Small intestine (tissue), 7 donors: ENCODE measurements around the gene EPHB3. TPM values are rescaled to one million over a fixed set of nuclear protein-coding genes. Genes with fewer than 3 reads are reported as not detected.
"Not testable (repeated sequence)": the region's sequence is repeated elsewhere in the genome, so short reads cannot be mapped to it uniquely, and the experiment has no call there.

Source experiments
- DNase-seq, 2 donors: peaks; one replicate each; pipeline versions ENCODE4 v3.0.0 to v3.0.0-alpha.2; 2013
- FAIRE-seq: peaks from 2 replicates; lab custom pipeline; 2012; peaks lifted over from hg19 to GRCh38; lab: Jason Lieb, UNC
- H3K27ac ChIP-seq, 3 donors: one replicate each; pipeline ENCODE4 v1.5.1; 2013; ENCODE audit warnings: low read length in 2 of 3, mild to moderate bottlenecking in 2 of 3, control low read depth in 1 of 3, inconsistent platforms in 1 of 3, low read depth in 1 of 3, moderate library complexity in 1 of 3
- H3K27me3 ChIP-seq, 3 donors: one replicate each; pipeline ENCODE4 v1.6.1; 2013; ENCODE audit warnings: low read length in 3 of 3, inconsistent platforms in 1 of 3; ENCODE audit not compliant: control insufficient read depth in 3 of 3, insufficient read depth in 3 of 3
- H3K36me3 ChIP-seq, 3 donors: one replicate each; pipeline ENCODE4 v1.6.1; 2013; ENCODE audit warnings: low read length in 3 of 3, inconsistent platforms in 1 of 3, low read depth in 1 of 3, mild to moderate bottlenecking in 1 of 3, moderate library complexity in 1 of 3; ENCODE audit not compliant: control insufficient read depth in 3 of 3, insufficient read depth in 2 of 3
- H3K4me1 ChIP-seq, 3 donors: one replicate each; pipeline ENCODE4 v1.6.1; 2013; ENCODE audit warnings: low read length in 2 of 3, inconsistent platforms in 1 of 3, low read depth in 1 of 3, mild to moderate bottlenecking in 1 of 3, moderate library complexity in 1 of 3; ENCODE audit not compliant: control insufficient read depth in 3 of 3, insufficient read depth in 2 of 3
- H3K4me3 ChIP-seq, 3 donors: one replicate each; pipeline ENCODE4 v1.5.1; 2013; ENCODE audit warnings: low read length in 3 of 3, control low read depth in 1 of 3, inconsistent platforms in 1 of 3, low read depth in 1 of 3, mild to moderate bottlenecking in 1 of 3, moderate library complexity in 1 of 3
- H3K9me3 ChIP-seq, 2 donors: one replicate each; pipeline ENCODE4 v1.6.1; 2013; ENCODE audit warnings: low read depth in 1 of 2, low read length in 1 of 2; ENCODE audit not compliant: control insufficient read depth in 2 of 2, insufficient read depth in 1 of 2
- WGBS, 3 donors: extraction: QIAGEN DNeasy Blood & Tissue Kit; methylation state at CpG; one replicate each; pipeline ENCODE4 v1.1.7; 2013; 5-methylcytosine and 5-hydroxymethylcytosine counted together
- polyA plus RNA-seq, 4 donors: library from polyadenylated mRNA; stranded (reverse) in 3 of 4; unstranded in 1 of 4; fragments of 200-250 nt in 3 of 4; fragments of 120-200 nt in 1 of 4; gene quantifications; one replicate each; pipeline versions ENCODE4 v1.2.1 to v1.2.3, GENCODE V29; 2013
- donor health status: healthy with polysubstance abuse.
- donor health status: control.
- donor health status: control.
- donor health status: Bipolar disorder and iron deficiency.
- donor health status: healthy.

EPHB3 gene
- polyA plus RNA-seq, 4 donors = 0.27 to 16.7 (median 8.3) TPM

DNA sequence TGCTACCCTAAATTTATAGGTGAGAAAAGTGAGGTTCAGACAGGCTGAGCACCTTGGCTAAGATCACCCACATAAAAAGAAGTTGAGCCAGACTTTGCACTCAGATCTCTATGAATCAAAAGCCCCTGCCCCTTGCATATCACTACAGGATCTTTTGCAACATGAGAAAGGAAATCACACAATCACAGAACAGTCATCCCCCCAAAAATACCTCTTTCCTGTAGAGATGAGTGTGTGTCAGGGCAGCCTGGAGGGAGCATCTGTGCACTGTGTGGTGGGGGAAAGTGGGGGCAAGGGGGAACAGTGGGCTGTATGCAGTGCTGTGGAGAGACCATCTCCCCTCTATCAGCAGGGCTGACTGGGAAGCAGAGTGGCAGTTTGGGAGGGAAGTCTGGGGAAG lies 46.6 kb downstream of the EPHB3 start:
- H3K4me1 ChIP-seq = peaks cover 0 to 11% (median 5%) of the 10 kb centered on the region in 3 donors
- peaks cover 0 to 20% (median 0%) of the 10 kb centered on the region in 3 donors for H3K27me3 ChIP-seq
- FAIRE-seq (no peak), DNase-seq (no peak)
- H3K4me3 ChIP-seq = no peak overlapping the region
- H3K27ac ChIP-seq = no peak overlapping the region
- no peaks in the 10 kb centered on the region for H3K36me3 ChIP-seq
- H3K9me3 ChIP-seq = no peaks in the 10 kb centered on the region

DNA sequence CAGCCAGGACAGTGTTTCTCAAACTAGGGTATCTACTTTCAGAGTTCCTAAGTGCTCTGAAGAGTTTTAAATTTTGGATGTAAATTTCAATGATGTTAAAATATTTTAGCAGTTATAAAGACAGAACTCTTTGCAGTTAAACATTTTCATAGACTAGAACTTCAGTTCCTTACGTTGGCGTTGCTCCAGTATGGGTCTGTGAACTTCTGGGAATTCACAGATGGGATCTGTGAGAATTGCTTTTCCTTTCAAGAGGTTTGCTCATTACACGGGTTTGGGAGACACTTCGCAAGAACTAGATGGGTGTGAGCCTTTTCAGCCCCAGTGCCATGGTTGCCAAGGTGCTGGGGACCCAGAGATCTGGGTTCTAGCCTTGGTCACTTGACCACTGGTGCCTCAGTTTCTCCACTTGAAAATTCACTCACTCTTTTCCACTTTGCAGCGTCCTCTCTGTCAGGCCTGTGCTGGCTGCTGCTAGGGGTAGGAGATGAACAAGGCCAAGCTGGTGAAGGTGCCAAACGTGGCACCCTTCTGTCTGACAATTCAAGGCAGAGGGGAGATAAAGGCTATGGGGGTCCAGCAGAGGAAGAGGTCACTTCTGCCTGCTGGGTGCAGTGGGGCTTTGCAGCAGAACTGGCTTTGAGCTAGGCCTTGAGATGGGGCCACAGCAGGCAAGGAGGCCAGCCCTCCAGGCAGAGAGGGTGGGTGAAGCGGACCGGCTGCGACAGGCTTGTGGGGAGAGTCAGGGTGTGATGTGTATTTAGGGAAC lies 48.1 kb downstream of the EPHB3 start:
- DNase-seq = no peak
- no peak for FAIRE-seq
- Histone ChIP-seq H3K4me3 (no peak overlapping the region), H3K27me3 (peaks cover 0 to 7% (median 0%) of the 10 kb centered on the region in 3 donors), H3K36me3 (no peaks in the 10 kb centered on the region), H3K9me3 (no peaks in the 10 kb centered on the region), H3K4me1 (peaks cover 0 to 3% (median 0%) of the 10 kb centered on the region in 3 donors), H3K27ac (no peak overlapping the region)
- 80 to 87% (median 83%) methylated on average over 9 of the region's 9 CpGs for WGBS, 3 donors

DNA sequence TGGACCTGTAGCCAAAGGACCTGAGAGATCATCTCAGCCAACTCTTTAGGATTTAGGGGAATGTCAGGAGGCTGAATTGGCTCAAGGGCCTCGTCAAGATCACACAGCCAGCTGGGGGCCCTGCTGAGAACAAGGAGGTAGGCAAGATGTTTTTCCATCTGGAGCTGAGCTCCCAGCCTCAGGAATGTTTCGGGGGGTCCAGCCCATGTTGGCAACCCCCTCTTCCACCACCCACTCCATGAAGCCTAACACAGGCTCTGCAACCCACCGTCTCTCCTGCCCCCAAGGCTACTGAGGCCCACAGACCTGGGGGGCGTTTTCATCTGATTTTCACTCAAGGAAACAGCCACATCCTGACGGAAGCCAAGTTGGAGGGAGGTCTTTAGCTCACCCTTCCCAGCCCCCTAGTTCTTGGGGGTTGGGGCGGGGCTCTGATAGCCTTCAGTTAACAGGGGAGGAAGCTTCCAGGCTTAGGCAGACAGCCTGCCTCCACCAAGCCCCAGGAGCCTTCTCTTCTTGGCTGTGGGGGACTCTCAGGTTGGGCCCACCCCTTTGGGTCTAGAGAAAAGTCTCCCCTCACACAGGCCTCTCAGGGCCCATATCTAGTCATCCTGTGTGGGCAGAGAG lies 48.8 kb downstream of the EPHB3 start:
- Histone ChIP-seq H3K4me3 (no peak overlapping the region), H3K27ac (no peak overlapping the region), H3K4me1 (no peaks in the 10 kb centered on the region), H3K27me3 (no peaks in the 10 kb centered on the region), H3K36me3 (no peaks in the 10 kb centered on the region), H3K9me3 (no peaks in the 10 kb centered on the region)
- DNase-seq = no peak
- 81 to 92% (median 82%) methylated on average over 6 of the region's 6 CpGs for WGBS, 3 donors
- FAIRE-seq = no peak

DNA sequence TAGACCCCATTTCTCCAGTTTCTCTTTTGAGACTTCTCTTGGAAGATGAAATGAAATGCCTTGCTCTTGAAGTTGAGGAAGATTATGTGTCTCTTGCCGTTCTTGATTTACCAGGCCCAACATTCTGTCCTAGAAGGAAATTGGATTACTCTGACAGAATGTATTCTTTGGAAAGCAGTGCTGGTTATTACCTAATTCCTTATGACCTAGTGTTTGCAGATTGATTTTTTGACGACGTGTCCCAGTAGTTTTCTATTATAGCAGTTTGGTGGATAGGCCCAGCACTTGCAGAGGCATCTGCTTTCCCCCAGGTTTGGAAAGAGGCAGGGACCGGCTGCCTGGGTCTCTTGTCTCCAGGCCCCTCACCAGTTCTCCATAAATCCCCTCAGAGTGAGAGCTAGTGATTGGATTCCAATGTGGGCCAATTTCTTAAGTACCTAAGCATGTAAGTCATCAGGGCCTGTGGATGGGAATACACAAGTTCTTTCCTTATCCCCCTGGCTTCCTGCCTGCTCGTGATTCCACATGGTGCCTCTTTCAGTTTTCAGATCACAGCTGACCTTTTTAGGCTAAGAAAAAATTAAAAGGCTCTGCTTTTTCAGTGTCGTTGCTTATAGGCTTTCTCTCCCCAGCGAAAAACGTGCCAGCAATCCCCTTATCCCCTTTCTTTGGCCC lies 50.2 kb downstream of the EPHB3 start:
- no peak for FAIRE-seq

DNA sequence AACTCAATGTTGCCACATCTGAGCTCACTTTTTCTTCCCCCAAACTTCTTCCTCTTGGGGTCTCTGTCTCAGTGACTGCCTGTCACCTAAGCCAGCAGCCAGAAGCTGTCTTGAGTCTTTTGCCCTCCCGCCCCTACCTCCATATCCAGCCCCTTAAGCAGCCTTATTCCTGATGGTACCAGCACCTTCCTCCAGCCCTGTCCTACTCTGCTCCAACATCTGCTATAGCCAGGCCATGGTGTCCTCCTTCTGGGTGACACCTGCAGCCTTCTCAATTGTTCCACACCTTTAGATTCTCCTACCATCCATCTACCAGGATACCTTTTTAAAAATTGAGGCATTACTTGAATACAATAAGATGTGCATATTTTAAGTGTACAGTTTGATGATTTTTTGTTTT lies 53.8 kb downstream of the EPHB3 start:
- WGBS, 3 donors = 85 to 95% (median 94%) methylated on average over 1 of the region's 1 CpG
- H3K27ac ChIP-seq = no peak overlapping the region
- FAIRE-seq (no peak), DNase-seq (no peak)
- H3K4me3 ChIP-seq = no peak overlapping the region
- peaks cover 0 to 11% (median 7%) of the 10 kb centered on the region in 3 donors for H3K4me1 ChIP-seq
- H3K9me3 ChIP-seq = no peaks in the 10 kb centered on the region
- H3K36me3 ChIP-seq = no peaks in the 10 kb centered on the region
- no peaks in the 10 kb centered on the region for H3K27me3 ChIP-seq

More for the DNA sequence above, 50.2 kb downstream of the EPHB3 start:
- Histone ChIP-seq H3K27ac (peak overlapping the region in 1 of 3 donors; percentile 10), H3K9me3 (no peaks in the 10 kb centered on the region), H3K36me3 (no peaks in the 10 kb centered on the region), H3K4me3 (no peak overlapping the region), H3K4me1 (no peaks in the 10 kb centered on the region), H3K27me3 (no peaks in the 10 kb centered on the region)
- WGBS, 3 donors = 73 to 91% (median 84%) methylated on average over 8 of the region's 8 CpGs
- DNase-seq = no peak

DNA sequence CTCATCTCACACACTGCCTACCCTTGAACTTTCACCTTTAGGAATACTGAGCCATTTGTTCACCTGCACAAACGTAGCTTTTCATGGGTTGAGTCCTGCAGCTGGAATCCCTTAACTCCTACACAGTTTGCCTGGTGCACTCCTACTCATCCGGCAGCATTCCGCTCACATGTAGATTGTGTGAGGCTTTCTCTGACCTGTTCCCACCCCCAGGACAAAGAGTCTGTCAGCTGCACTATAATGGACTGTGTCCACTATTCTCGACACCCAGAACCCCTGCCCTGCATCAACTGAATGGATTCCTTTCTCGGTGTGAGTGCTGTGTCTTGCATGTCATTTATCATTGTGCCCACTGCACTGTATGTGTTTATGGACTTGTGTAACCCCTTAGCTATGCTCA lies 54.9 kb downstream of the EPHB3 start:
- WGBS, 3 donors = 77 to 88% (median 81%) methylated on average over 5 of the region's 5 CpGs
- no peak overlapping the region for H3K27ac ChIP-seq
- no peaks in the 10 kb centered on the region for H3K36me3 ChIP-seq
- peaks cover 0 to 11% (median 7%) of the 10 kb centered on the region in 3 donors for H3K4me1 ChIP-seq
- no peak overlapping the region for H3K4me3 ChIP-seq
- no peaks in the 10 kb centered on the region for H3K9me3 ChIP-seq
- DNase-seq = no peak
- no peaks in the 10 kb centered on the region for H3K27me3 ChIP-seq
- no peak for FAIRE-seq

DNA sequence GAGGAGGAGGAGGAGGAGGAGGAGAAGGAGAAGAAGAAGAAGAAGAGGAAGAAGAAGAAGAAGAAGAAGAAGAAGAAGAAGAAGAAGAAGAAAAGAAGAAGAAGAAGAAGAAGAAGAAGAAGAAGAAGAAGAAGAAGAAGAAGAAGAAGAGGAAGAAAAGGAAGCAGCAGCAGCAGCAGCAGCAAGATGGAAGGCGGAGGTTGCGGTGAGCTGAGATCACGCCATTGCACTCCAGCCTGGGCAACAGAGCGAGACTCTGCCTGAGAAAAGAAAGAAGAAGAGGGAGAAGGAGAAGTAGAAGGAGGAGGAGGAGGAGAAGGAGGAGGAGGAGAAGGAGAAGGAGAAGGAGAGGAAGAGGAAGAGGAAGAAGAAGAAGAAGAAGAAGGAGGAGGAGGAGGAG lies 55.7 kb downstream of the EPHB3 start:
- not testable (repeated sequence) for FAIRE-seq, H3K9me3 ChIP-seq, H3K27ac ChIP-seq, H3K36me3 ChIP-seq, H3K27me3 ChIP-seq, DNase-seq, H3K4me3 ChIP-seq
- WGBS, 3 donors = 93 to 97% (median 94%) methylated on average over 4 of the region's 4 CpGs
- peaks cover 0 to 11% (median 7%) of the 10 kb centered on the region in 3 donors for H3K4me1 ChIP-seq

DNA sequence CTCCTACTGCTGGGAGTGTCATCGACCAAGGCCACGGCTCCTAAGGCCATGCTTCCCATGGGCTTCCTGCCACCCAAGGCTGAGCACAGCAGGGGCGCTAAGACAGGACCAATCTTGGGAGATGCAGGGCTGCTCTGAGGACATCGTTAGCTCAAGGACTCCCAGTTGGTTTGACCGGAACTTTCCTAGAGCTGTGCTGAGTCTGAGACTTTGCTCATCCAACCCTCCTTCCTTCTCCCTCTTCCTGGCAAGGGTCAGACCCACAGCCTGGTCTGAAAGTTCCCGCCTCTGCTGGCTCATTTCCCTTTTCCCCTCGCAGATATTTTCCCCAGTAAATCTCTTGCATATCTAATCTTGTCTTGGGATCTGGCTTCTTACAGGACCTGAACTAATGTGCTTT lies 57.2 kb downstream of the EPHB3 start:
- no peak for FAIRE-seq
- H3K27ac ChIP-seq = no peak overlapping the region
- no peaks in the 10 kb centered on the region for H3K27me3 ChIP-seq
- DNase-seq = no peak
- no peak overlapping the region for H3K4me3 ChIP-seq
- peaks cover 0 to 11% (median 7%) of the 10 kb centered on the region in 3 donors for H3K4me1 ChIP-seq
- 44 to 56% (median 55%) methylated on average over 7 of the region's 7 CpGs for WGBS, 3 donors
- no peaks in the 10 kb centered on the region for H3K36me3 ChIP-seq
- H3K9me3 ChIP-seq = no peaks in the 10 kb centered on the region
